ENCODE results near the gene NUP85. TPM values are rescaled to one million over a fixed set of nuclear protein-coding genes. Genes with fewer than 3 reads are reported as not detected.

The NUP85 gene
- total and polyA plus RNA-seq, 2 of the 4 experiments (the other 2 are of a cell fraction) = 29.4 to 54.4 TPM

GRCh38 chr17:75260641-75261335 is 55.3 kb downstream of the NUP85 start:
- Histone ChIP-seq H3K14ac (replicated peaks; ENCODE audit: low read depth, low read length) (peak overlapping the region; percentile 83), H2BK15ac (ENCODE audit: low read depth, low read length) (no peak overlapping the region), H2AK5ac (ENCODE audit: low read depth, low read length) (peak overlapping the region; percentile 13; the same call in 1 of the 2 replicates), H2BK5ac (ENCODE audit: low read depth, low read length, poor library complexity, severe bottlenecking) (peak overlapping the region; percentile 81), H3K27me3 (ENCODE audit: control insufficient read depth, insufficient read depth, low read length) (no peaks in the 10 kb centered on the region), H2BK120ac (ENCODE audit: low read depth, low read length) (0 out of 2 replicates have a peak overlapping the region, but pooled peaks have one; percentile 56), H3K4me3 (ENCODE audit: insufficient read depth, low read depth, low read length) (peak overlapping the region; percentile 91), H2AK9ac (replicated peaks; ENCODE audit: low read depth, low read length, poor library complexity) (peak overlapping the region; percentile 94), H4K91ac (ENCODE audit: insufficient read depth, low read depth, low read length) (peak overlapping the region; percentile 12; the same call in 1 of the 2 replicates), H4K20me1 (ENCODE audit: insufficient read depth, low read length) (peaks cover 22% of the 10 kb centered on the region; the same call in 1 of the 2 replicates), H3K9me3 (ENCODE audit: control insufficient read depth, insufficient read depth, low read length) (no peaks in the 10 kb centered on the region), H3K4ac (ENCODE audit: low read depth, low read length) (peak overlapping the region; percentile 80), H3K36me3 (ENCODE audit: control insufficient read depth, insufficient read depth, low read length) (peaks cover 14% of the 10 kb centered on the region), H3K4me2 (ENCODE audit: low read depth, low read length) (peak overlapping the region; percentile 98), H3K23ac (ENCODE audit: low read depth, low read length) (peak overlapping the region; percentile 95), H3K18ac (ENCODE audit: low read depth, low read length) (no peak overlapping the region; the same call in 1 of the 2 replicates), H3K4me1 (ENCODE audit: control insufficient read depth, insufficient read depth, low read length) (peaks cover 3% of the 10 kb centered on the region), H3K56ac (ENCODE audit: extremely low read depth, insufficient read depth, low read length) (peak overlapping the region; percentile 13; the same call in 1 of the 2 replicates), H3K79me1 (ENCODE audit: low read depth in 1 of 2, low read length in 2 of 2) (peaks cover 37 to 48% of the 10 kb centered on the region in 2 experiments), H3K27ac (ENCODE audit: insufficient read depth, low read length) (peak overlapping the region; percentile 93), H4K8ac (ENCODE audit: low read depth in 2 of 2, low read length in 2 of 2) (peak overlapping the region; percentile 88 to 97; a peak in 2 of 4 replicates), H2BK20ac (ENCODE audit: low read depth, low read length) (0 out of 2 replicates have a peak overlapping the region, but pooled peaks have one; percentile 27), H4K5ac (ENCODE audit: low read depth, low read length) (peak overlapping the region; percentile 25; the same call in 1 of the 2 replicates), H3K9ac (ENCODE audit: low read depth, low read length) (peak overlapping the region; percentile 91), H2AFZ (replicated peaks; ENCODE audit: low read length, poor library complexity) (peak overlapping the region; percentile 94), H3K9me1 (ENCODE audit: insufficient read depth, low read length) (peaks cover 7% of the 10 kb centered on the region)
- in situ Hi-C loops (cut with MboI; ENCODE audit: low sequenced_read_pairs) (no loop called here), intact Hi-C loops (cut with micrococcal nuclease) (no loop called here), dilution Hi-C loops (cut with HindIII; ENCODE audit: low sequenced_read_pairs, unreplicated experiment) (no loop called here)
- DNase-seq (peak; percentile 24), ATAC-seq (ENCODE audit: low read depth) (peak; percentile 26)
- TF ChIP-seq SMC3 (IDR thresholded peaks at IDR 0.05; ENCODE audit: low read depth, low read length) (no peak), RAD21 (IDR thresholded peaks at IDR 0.05; ENCODE audit: low read length) (0 out of 2 replicates have a peak, but pooled peaks have one; percentile 3), BHLHE40 (IDR thresholded peaks at IDR 0.05; ENCODE audit: low read depth, low read length) (no peak), POLR2A (IDR thresholded peaks at IDR 0.05; ENCODE audit: low read depth, low read length) (no peak), RCOR1 (IDR thresholded peaks at IDR 0.05; ENCODE audit: insufficient replicate concordance, low read length) (no peak), CHD1 (IDR thresholded peaks at IDR 0.05; ENCODE audit: low read depth, low read length) (no peak), MAZ (IDR thresholded peaks at IDR 0.05; ENCODE audit: borderline replicate concordance, low read depth, low read length) (no peak), CTCF (conservative IDR thresholded peaks at IDR 0.05; ENCODE audit: low read depth, low read length) (no peak), CEBPB (IDR thresholded peaks at IDR 0.05; ENCODE audit: low read depth, low read length) (peak; percentile 10; the same call in 1 of the 2 replicates), FOS (IDR thresholded peaks at IDR 0.05; ENCODE audit: low read depth, low read length) (no peak), MAFK (IDR thresholded peaks at IDR 0.05; ENCODE audit: low read depth, low read length) (no peak), NFE2L2 (IDR thresholded peaks at IDR 0.05; ENCODE audit: low read depth, low read length) (no peak), RFX5 (IDR thresholded peaks at IDR 0.05; ENCODE audit: low read depth, low read length) (no peak), USF2 (IDR thresholded peaks at IDR 0.05; ENCODE audit: low read depth, low read length) (no peak)
- WGBS, 2 experiments (ENCODE audit: extremely low coverage in 2 of 2, insufficient read length in 1 of 2) = 0% methylated on average over 14 of the region's 31 CpGs; no CpG with 5 or more reads in 1 of the 2 experiments
- ChIA-PET POLR2A (ENCODE audit: unreplicated experiment) (interaction anchor here (0.6 kb wide), 1 partner anchor 56 kb away, joined by 7 read pairs; no protein-coding TSS in a partner anchor), CTCF (interaction anchor here (1.2 to 3.2 kb wide), 2 partner anchors 11 to 147 kb away, joined by 5 to 18 read pairs; partner anchors contain the start of gene MIF4GD)
- BruUV-seq (replicated peaks) = no TSS peak
